ENCODE results near the gene UGP2.

GRCh38 chr2:63801455-63801854 lies 40.2 kb upstream of the UGP2 start:
- no peak for TF ChIP-seq CTCF (IDR thresholded peaks at IDR 0.05; ENCODE audit: low read depth, low read length)
- TF ChIP-seq POLR2A (IDR thresholded peaks at IDR 0.05; ENCODE audit: extremely low read depth, insufficient read length) = no peak
- TF ChIP-seq MAX (IDR thresholded peaks at IDR 0.05; ENCODE audit: low read depth, low read length) = no peak
